ENCODE measurements around the gene NRCAM.

- TF ChIP-seq CTCF (IDR thresholded peaks at IDR 0.05) (no peak), POLR2A (IDR thresholded peaks at IDR 0.05) (no peak)
These were observed 14.1 kb downstream of the NRCAM start for GRCh38 chr7:108442039-108442568.
